ENCODE data around the gene MORF4L2. TPM values are rescaled to one million over a fixed set of nuclear protein-coding genes. Genes with fewer than 3 reads are reported as not detected.

Gene MORF4L2
- total RNA-seq, 3 donors from 2014 or later (not counting 1 experiment from before 2014, with no cell fraction given) = 136 to 227 (median 141) TPM

GRCh38 chrX:103635436-103635835 is 51.1 kb downstream of the MORF4L2 start:
- WGBS (ENCODE audit: insufficient coverage) = 80% methylated on average over 1 of the region's 2 CpGs
- no peak overlapping the region for H3K4me3 Mint-ChIP-seq
- no peaks in the 10 kb centered on the region for H3K9me3 Mint-ChIP-seq
- Histone ChIP-seq H3K4me3 (ENCODE audit: low read length) (no peak overlapping the region), H3K36me3 (ENCODE audit: control insufficient read depth, insufficient read depth, low read length) (no peaks in the 10 kb centered on the region), H3K4me1 (ENCODE audit: control insufficient read depth, insufficient read depth, low read length) (no peaks in the 10 kb centered on the region), H3K27ac (ENCODE audit: low read length) (no peak overlapping the region), H3K27me3 (ENCODE audit: control insufficient read depth, insufficient read depth, low read length) (no peaks in the 10 kb centered on the region), H3K9me3 (ENCODE audit: control insufficient read depth, insufficient read depth, low read length) (no peaks in the 10 kb centered on the region)
- no peaks in the 10 kb centered on the region for H3K36me3 Mint-ChIP-seq
- no peaks in the 10 kb centered on the region for H3K27me3 Mint-ChIP-seq (ENCODE audit: low read depth in 2 of 2)
- TF ChIP-seq, protein P1, sequence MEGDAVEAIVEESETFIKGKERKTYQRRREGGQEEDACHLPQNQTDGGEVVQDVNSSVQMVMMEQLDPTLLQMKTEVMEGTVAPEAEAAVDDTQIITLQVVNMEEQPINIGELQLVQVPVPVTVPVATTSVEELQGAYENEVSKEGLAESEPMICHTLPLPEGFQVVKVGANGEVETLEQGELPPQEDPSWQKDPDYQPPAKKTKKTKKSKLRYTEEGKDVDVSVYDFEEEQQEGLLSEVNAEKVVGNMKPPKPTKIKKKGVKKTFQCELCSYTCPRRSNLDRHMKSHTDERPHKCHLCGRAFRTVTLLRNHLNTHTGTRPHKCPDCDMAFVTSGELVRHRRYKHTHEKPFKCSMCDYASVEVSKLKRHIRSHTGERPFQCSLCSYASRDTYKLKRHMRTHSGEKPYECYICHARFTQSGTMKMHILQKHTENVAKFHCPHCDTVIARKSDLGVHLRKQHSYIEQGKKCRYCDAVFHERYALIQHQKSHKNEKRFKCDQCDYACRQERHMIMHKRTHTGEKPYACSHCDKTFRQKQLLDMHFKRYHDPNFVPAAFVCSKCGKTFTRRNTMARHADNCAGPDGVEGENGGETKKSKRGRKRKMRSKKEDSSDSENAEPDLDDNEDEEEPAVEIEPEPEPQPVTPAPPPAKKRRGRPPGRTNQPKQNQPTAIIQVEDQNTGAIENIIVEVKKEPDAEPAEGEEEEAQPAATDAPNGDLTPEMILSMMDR (IDR thresholded peaks at IDR 0.05) = no peak
- intact Hi-C loops (cut with micrococcal nuclease) = no loop called here
- ATAC-seq (no peak), DNase-seq (no peak)
- H3K4me1 Mint-ChIP-seq = no peaks in the 10 kb centered on the region
- no peak overlapping the region for H3K27ac Mint-ChIP-seq

- intact Hi-C loops (cut with micrococcal nuclease) = no loop called here
- TF ChIP-seq, protein P1 (IDR thresholded peaks at IDR 0.05) = no peak
- Histone ChIP-seq H3K27ac (ENCODE audit: low read length) (no peak overlapping the region), H3K4me3 (ENCODE audit: low read length) (no peak overlapping the region), H3K27me3 (ENCODE audit: control insufficient read depth, insufficient read depth, low read length) (no peaks in the 10 kb centered on the region), H3K9me3 (ENCODE audit: control insufficient read depth, insufficient read depth, low read length) (no peaks in the 10 kb centered on the region), H3K4me1 (ENCODE audit: control insufficient read depth, insufficient read depth, low read length) (peaks cover 10% of the 10 kb centered on the region), H3K36me3 (ENCODE audit: control insufficient read depth, insufficient read depth, low read length) (no peaks in the 10 kb centered on the region)
- WGBS (ENCODE audit: insufficient coverage) = 94% methylated on average over 5 of the region's 5 CpGs
- H3K9me3 Mint-ChIP-seq = no peaks in the 10 kb centered on the region
- ATAC-seq = no peak
- H3K27me3 Mint-ChIP-seq (ENCODE audit: low read depth in 2 of 2) = peaks cover 0 to 5% of the 10 kb centered on the region in 2 donors
- peaks cover 11 to 20% of the 10 kb centered on the region in 2 donors for H3K4me1 Mint-ChIP-seq
- no peak for DNase-seq
- H3K27ac Mint-ChIP-seq = no peak overlapping the region
- H3K4me3 Mint-ChIP-seq = no peak overlapping the region
- no peaks in the 10 kb centered on the region for H3K36me3 Mint-ChIP-seq
Observed at GRCh38 chrX:103631145-103631544, 55.4 kb downstream of the MORF4L2 start.

DNA sequence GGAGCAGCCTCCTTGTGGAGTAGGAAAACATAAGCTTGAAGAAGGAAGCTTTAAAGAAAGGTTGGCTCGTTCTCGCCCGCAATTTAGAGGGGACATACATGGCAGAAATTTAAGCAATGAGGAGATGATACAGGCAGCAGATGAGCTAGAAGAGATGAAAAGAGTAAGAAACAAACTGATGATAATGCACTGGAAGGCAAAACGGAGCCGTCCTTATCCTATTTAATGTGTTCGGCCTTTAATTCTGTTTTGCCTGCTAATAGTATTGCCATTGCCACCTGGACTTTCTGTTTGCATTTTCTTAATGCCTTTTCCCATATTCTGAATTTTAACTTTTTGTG is 56.4 kb downstream of the MORF4L2 start:
- ATAC-seq = no peak
- H3K36me3 Mint-ChIP-seq = no peaks in the 10 kb centered on the region

More for the DNA sequence above, 56.4 kb downstream of the MORF4L2 start:
- Mint-ChIP-seq H3K4me3 (peak overlapping the region; percentile 92), H3K9me3 (no peaks in the 10 kb centered on the region), H3K27ac (peak overlapping the region; percentile 3 to 91), H3K4me1 (peaks cover 11 to 20% of the 10 kb centered on the region in 2 donors), H3K27me3 (ENCODE audit: low read depth in 2 of 2) (peaks cover 0 to 5% of the 10 kb centered on the region in 2 donors)
- peak overlapping the region; percentile 93 for H3K4me3 ChIP-seq (ENCODE audit: low read length)
- H3K36me3 ChIP-seq (ENCODE audit: control insufficient read depth, insufficient read depth, low read length) = no peaks in the 10 kb centered on the region
- DNase-seq = no peak
- no peak overlapping the region for H3K27ac ChIP-seq (ENCODE audit: low read length)
- TF ChIP-seq, protein P1 (IDR thresholded peaks at IDR 0.05) = no peak
- peaks cover 10% of the 10 kb centered on the region for H3K4me1 ChIP-seq (ENCODE audit: control insufficient read depth, insufficient read depth, low read length)
- intact Hi-C loops (cut with micrococcal nuclease) = no loop called here
- no peaks in the 10 kb centered on the region for H3K9me3 ChIP-seq (ENCODE audit: control insufficient read depth, insufficient read depth, low read length)
- H3K27me3 ChIP-seq (ENCODE audit: control insufficient read depth, insufficient read depth, low read length) = no peaks in the 10 kb centered on the region
- 59% methylated on average over 5 of the region's 6 CpGs for WGBS (ENCODE audit: insufficient coverage)

Measured in natural killer cell (primary cell).